ENCODE data around the gene PRDM11.
A peak's percentile ranks its signal among the peaks of the same experiment; 100 is the strongest.

PRDM11 gene

DNA sequence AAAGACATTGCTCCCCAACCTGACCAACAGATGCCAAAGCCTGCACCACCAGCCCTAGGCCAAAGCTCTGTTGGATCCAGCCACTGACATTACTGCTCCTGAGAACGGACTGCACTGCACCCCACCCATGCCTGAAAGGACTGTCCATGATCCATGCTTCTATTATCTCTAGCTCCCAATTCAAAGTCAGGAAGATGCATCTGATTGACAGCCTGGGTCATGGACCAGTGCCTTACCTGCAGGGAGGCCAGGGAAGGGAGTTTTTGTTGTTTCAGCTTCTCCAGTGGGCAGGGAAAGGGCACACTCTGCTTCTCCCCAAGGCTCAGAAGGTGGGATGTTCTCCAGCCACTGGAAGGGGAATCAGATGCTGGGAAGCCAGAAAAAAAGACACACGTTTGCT lies 4.8 kb upstream of the PRDM11 start:
- no peak for DNase-seq (ENCODE audit: low read depth)

DNA sequence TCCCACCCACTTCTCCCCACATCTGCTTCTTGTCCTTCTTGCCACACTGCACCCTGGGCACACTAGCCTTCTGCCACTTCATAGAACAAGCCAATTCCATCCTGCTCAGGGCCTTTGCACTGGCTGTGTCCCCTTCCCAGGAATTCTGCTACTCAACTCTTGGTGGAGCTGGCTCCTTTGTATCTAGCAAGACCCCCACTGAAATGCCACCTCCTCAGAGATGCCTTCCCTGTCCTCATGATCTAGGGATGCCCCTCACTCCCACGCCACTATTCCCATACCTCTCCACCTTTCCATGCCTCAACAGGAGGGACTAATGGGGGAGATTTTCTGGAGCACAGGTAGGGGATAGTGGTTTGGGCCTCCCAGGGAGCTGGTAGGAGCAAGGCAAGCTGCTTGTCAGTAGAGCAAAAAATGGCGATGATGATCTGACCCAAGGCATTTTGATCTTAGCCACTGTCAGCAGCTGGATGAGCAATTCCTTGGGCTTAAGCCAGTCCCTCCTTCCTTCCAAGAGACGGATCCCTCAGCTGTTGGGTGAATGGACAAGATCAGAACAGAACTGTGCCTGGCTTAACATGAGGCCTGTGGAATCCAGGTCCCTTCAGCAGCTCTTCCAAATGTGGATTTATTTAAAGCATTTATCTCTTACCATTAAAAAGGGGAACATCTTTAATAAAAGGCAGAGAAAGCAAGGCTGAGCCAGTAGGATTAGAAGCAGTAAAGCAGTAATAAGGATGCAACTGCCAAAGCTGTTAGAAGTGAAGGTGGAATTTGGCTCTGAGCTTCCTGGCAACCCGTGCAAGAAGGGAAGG lies 4.0 kb upstream of the PRDM11 start:
- no peak for DNase-seq (ENCODE audit: low read depth)

DNA sequence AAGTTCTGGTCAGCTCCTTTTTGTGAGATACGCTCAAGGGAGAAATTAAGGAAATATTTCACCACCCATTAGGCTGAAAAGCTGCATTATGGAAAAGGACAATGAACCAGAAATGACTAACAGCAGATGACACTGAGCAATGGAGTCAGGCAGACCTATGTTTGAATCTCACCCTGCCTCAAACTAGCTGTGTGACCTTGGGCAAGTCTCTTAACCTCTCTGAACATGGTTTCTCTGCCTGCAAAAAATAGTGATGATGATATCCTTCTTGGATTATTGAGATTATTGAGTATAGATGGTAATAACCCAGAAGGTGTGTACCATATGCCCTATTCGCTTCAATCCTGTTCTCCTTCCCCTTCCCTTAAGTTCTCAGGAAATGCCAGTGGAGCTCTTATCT lies 2.9 kb upstream of the PRDM11 start:
- no peak for DNase-seq (ENCODE audit: low read depth)

DNA sequence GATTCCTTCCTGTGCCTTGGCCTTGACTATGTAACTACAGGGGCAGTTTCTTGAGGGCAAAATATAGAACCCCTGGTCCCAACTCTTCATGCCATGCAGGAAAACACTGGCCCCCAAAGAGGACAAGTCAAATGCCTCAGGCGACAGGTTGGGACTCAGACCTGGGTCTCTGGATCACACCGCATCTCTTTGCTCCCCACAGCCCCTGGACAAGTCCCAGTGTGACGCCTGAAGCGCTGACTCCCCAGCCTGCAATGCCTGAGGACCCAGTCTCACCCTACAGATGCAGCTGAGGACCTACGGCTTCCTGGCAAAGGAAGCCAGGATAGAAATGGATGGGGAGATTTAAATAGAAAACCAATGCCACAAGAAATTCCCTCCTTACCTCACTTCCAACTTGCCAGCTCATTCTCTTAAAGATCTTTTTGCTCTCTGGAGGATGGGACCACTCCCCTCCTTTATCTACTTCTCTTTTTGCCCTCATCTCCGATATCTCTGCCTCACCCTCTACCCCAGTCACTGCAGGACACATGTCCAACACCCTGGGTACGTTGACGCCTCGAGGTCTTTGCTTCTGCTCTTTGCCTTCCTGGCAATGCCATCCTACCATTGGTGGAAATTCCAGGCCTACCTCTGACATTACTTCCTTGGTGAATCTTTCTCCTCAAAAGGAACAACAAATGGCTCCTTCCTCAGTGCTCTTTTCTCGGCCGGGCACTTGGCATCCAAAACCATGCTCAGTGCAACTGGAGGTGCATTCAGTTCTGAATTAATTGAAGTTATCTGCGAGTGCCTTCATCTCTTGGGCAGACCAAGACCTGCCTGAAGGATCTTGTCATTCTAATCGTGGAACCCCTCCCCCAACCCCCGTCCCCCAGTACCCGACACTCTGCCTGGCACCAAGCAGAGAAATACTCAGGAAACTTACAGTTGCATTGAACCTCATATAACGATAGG lies 2.0 kb upstream of the PRDM11 start:
- DNase-seq (ENCODE audit: low read depth), result no peak

DNA sequence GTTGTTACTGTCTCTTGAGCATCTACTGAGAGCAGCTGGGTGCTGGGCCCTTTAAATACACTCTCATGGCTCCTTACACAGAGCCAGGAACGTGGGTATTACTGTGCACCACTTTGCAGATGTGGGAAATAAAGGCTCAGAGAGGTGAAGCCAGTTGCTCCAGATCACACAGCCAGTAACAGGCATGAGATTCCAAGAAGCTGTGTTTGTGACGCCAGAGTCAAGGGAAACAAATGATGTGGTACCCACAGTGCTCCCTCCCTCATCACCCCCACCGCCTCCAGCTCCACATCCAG lies 1.4 kb upstream of the PRDM11 start:
- DNase-seq (ENCODE audit: low read depth), result no peak

DNA sequence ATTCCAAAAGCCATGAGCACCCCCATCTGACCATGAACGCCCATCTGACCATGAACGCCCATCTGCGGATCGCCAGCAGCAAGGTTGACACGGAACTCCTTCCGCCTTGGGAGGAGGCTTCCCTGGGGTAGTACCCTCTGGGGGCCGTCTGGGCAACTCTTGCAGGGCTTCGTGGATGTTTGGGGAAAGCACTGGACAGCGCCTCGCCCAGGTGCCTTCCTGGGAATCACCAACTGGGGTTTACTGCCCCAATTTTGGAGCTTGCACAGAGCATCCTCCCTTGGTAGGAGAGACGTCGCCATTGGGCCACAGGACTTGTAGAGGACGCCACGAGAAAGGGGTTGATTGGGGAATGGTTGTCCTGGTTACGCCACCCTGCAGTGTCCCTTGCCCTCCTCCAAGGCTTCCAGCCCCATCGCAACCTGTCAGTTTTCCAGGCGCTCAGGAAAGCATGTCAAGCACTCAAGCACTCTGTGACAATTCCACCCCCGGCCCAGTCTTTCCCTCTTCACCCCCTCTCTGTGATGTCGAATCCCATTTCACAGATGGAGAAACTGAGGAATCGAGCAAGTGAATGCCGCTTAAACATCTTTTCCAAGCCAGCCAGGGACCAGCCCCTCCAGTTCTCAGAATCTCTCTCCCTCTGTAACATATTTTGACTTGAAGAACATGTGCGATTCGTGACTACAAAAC lies 914 bp upstream of the PRDM11 start:
- no peak for DNase-seq (ENCODE audit: low read depth)

DNA sequence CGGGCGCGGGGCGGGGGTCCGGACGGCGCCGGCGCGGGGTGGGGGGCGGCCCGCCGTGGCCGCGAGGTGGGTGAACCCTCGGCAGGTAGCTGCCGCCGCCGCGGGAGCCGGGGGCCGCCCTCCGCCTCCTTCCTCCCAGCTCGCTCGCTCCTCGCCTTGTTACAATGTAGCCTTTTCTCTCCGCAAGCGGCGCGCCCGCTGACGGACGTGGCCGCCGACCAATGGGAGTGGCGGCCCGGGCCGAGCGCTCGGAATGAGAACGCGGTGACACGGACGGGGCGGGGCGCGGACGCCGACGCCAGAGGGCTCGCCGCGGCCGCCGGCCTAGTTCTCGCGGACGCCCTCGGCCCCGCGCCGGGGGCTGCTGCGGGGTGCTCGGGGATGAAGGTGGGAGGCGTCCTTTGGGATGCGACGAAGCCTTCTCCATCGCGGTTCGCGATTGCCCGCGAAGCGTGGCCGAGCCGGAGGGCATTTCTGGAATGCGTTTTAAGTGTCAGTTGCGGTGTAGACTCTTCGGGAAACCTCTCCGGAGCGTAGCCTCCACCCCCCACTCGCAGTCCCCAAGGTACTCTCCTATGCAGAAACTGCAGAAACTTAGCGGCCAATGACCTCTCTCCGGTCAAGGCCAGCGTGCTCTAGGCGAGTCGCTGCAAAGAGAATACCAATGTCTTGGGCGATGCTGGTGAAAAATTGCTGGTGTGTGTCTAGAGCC lies 734 bp downstream of the PRDM11 start:
- peak; percentile 91 for DNase-seq (ENCODE audit: low read depth)

DNA sequence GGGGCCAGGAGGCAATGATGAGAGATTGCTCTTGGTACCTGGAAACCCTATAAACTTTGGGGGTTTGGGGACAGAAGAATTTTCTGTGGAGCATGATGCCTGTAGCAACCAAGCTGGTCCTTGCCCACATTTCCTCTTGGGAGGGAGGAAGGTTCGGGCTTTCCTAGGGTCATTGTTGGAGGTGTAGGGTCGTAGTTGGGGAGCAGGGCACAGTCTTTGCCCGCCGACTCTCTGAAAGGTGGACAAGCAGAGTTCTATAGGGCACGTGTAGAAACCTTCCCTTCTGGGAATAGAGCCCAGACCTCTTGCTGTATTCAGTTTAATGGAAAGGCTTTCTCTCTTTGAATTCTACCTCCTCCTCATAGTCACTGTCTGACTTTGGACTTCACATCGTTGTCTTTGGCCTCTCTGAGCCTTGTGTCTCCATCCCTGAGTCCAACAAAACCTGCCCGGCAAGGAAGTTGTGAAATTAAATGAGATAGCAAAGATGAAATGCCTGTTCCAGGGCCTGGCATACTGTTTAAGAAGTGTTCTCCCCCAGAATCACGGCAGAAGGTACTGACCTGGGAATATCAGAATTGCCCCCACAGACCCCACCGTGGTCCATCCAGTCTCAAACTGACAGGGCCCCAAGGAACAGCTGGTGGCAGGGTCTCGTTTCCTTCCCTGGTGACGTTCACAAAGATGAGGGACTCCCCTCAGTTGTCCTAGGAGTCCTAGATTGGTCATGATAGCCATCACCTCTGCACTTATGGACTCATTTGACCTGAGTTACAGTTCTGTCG lies 1.6 kb downstream of the PRDM11 start:
- DNase-seq (ENCODE audit: low read depth), result no peak

DNA sequence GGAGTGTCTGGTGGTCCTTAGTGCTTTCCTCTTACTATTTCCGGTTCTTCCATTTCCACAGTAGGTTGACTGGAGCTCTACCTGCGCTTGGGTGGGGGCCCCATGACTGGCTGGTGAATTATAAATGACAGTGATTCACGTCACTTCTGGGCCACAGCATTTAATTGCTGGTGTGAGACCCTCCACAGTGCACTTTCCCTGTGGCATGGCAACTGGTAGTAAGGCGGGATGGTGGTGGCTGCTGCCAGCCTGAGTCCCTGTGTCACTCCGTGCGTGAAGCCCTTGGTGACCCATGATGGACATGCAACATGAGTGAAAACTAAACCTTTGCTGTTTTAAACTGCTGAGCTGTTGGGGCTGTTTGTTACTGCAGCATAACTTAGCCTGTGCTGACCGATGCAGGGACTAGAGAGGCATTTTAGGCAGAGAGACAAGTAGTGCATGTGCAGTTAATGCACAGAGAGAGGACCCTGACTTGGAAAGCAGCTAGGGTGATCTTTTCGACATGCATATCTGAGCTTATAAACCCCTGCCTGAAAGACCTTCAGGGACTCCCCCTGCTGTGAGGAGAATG lies 3.1 kb downstream of the PRDM11 start:
- DNase-seq (ENCODE audit: low read depth), result no peak

DNA sequence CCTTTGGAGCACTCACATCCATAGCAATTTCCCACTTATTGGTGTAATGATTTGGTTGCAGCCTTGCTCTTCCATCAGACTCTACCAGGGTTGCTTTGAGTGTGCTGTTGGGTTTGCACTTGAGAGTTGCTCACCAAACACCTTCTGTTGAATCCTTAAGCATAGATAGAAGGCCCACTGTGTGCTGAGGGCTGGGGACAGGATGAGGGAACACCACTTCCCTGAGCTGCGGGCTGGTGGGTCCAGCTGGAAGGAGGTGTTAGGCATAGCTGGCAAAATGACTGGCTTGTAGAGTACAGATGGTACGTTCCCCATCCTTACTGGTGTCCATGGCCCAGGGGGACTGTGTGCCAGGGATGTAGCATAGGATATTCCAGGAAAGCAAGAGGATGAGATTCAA lies 3.9 kb downstream of the PRDM11 start:
- no peak for DNase-seq (ENCODE audit: low read depth)

DNA sequence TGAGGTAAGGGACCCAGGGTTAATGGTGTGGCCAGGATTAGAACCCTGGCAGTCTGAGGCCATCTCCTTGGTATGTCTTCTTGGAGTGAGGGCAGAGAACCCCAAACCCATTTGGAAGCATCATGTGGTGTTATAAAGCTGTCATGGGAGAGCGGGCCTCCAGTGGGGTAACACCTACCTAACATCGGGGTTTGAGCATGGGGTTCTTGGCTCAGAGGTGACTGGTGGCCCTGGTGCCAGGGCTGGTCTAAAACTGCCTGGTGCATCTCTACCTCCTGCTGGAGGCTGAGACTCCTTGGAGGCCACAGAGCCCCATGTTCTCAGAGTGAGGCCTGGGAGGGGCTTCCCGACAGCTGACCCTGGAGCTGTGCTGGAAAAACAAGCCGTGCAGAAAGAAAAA lies 4.5 kb downstream of the PRDM11 start:
- no peak for DNase-seq (ENCODE audit: low read depth)

DNA sequence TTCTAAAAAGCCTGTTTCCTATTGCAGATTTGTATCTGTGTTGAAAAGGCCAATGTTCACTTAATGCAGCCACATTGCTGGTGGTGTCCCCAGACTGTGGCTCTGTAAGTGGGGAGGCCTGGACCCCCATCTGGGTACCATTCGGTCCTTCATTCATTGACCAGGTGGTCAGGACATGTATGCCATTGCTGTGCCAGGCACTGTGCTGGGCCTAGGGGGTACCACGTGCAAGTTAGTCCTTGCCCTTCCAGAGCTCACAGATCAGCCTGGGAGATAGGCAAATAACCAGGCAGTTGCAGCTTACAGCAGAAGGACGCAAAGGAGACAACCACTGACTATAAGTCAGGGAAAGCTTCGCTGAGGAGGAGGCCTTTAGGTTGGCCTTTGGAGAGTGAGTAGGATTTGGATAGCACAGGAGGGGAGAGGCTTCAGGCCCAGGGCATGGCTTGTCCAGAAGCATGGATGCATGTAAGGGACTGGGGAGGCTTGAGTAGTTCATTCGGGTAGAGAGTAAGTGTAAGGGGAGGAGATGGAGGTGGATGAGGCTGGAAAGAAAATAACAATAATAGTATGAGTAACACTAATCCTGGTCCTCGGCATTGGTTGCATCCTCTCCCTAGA lies 5.0 kb downstream of the PRDM11 start:
- DNase-seq (ENCODE audit: low read depth), result no peak

DNA sequence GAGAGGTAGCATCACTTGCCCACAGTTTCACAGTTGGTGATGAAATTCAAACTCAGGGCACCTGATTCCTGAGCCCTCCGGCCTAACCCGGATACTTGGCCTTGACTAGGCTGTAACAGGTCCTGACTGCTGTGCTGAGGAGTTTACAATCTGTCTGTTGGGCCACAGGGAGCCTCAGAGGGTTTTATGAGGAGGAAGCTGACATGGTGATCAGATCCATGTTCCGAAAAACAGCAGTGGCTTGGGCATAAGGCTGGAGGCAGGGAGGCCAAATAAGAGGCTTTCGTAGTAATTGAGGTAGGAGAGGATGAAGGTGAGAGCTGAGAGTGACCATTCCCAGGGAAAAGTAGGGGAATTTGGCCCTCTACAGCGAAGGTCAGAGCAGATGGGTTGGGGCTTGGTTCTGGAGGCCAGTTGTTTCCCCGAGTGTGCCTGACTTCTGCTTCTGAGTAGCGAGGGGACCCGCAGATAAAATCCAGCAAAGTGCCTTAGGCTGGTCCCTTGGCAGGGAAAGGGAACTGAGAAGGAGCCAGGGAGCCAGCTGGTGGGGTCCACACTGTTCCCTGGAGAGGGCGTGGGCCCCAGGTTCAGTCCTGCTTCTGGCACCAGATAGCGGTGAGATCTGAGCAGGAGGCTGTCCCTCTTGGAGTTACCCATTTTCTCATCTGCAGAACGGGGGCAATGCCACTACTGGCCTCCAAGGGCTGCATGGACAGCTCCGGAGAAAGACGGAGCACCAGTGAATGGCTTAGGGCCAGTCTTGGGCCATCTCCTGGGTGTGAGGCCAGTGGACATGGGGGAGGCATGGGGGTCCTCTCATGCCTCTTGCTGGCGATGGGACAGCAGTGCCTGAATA lies 6.5 kb downstream of the PRDM11 start:
- no peak for DNase-seq (ENCODE audit: low read depth)

DNA sequence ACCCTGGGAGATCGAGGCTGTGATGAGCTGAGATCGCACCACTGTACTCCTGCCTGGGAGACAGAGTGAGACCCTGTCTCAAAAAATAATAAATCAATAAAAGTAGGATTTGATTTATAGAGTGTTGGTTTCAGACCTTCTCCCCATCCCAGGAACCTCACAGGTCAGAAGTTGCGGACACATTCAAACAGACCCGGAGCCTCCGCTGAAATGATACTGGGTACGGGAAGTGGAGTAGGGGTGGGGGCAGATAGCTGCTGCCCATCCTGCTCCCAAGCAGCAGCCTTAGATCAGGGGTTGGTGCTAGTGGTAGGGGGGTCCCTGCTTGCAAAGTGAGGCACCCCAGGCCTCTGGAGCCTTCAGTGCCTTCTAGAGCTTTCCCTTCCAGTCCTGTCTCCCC lies 7.8 kb downstream of the PRDM11 start:
- no peak for DNase-seq (ENCODE audit: low read depth)

DNA sequence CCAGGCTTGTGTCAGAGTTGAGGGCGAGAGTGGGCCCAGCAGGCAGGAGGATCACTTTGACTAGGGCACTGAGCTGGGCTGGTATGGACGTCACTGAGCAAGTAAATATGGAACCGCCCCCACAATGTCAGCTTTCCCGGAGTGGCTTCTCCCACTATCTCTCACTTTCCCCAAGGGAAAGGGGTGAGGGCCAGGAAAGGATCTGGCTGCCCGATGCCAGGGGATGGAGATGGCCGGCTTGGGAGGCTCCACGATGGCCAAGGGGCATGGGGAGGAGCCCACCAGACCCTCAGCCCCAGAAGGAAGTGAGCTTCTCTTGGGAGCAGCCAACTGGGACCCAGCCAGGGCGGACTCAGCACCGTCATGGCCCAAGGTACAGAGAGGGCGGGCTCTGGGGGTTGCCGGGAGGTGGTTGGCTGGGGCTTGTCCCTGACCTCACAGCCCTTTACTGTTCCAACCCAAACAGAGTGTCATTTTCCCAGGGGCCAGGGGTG lies 8.7 kb downstream of the PRDM11 start:
- DNase-seq (ENCODE audit: low read depth), result no peak

DNA sequence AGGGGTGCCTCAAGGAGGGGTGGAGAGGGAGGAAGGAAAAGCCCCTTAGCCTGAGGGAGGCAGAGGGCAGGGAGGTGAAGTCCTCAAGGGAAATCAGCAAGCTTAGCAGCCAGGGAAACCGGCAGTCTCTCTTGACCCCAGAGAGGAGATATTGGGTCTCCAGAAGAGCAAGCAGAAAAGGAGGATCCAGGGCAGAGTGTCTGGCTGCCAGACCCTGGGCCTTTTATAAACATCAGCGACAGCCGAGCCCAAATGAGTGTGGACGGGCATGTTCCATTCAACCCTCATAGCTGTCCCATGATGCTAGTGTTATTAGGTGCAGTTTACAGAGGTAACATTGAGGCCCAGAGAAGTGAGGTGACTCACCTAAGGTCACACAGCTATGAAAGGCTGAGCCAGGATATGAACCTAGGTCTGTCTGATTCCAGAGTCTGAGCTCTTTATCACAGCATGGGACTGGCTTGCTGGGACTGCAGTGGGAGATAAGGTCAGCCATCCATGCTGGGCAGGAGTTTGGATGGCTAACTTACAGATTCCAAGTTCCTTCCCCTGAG lies 9.3 kb downstream of the PRDM11 start:
- DNase-seq (ENCODE audit: low read depth), result no peak

DNA sequence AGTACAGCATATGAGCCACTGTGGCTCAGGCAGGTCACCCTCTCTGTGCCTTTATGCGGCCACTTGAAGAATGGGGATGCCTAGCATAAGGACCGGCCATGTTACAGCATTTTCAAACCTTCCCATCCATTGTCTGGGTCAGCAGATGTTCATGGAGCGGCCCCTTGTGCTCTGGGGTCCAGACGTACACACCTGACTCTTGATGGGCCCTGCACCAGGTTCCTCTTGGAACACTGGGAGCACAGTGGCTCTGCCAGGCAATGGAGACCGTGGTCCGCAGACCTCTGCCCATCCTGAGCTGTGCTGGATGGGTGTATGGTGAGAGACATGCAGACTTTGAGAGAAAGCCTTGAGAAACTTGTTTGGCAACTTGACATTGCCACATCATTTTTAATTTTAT lies 9.8 kb downstream of the PRDM11 start:
- no peak for DNase-seq (ENCODE audit: low read depth)

DNA sequence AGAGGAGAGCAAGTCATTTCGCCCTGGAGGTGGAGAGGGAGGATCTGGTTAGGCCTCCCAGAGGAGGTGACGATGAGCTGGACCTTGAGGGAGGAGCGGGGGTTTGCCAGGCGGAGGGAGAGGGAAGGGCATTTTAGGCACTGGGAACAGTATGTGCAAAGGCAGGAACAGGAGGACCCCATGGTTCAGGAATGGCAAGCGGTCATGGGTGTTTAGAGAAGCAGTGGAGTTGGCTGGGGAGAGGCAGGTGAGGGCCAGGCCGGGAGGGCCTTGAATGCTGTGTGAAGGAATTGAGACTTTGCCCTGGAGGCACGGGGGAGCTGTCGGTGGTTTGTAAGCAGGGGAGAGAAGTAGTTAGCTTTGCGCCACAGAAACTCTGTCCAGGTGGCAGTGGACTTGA lies 10.3 kb downstream of the PRDM11 start:
- DNase-seq (ENCODE audit: low read depth), result no peak

Data from activated T-helper 9 cell treated with anti-CD3 and anti-CD28 coated beads, Interleukin-2, amount 50 U/mL, for 16 hours (primary cell).